ENCODE data around the gene CDCP1.

Gene CDCP1

GRCh38 chr3:45171283-45171682, 25.1 kb upstream of the CDCP1 start:
- H3K4me1 ChIP-seq (ENCODE audit: control insufficient read depth, insufficient read depth, low read length, unreplicated experiment), result peaks cover 13% of the 10 kb centered on the region
- H3K79me2 ChIP-seq (ENCODE audit: control insufficient read depth, insufficient read depth, low read length, unreplicated experiment), result no peaks in the 10 kb centered on the region
- H3K36me3 ChIP-seq (ENCODE audit: insufficient read depth, low read length), result no peaks in the 10 kb centered on the region
- no peak overlapping the region for H2AFZ ChIP-seq (ENCODE audit: low read length, unreplicated experiment)
- no peak overlapping the region for H3K4me3 ChIP-seq (ENCODE audit: low read depth, low read length)
- no peak overlapping the region for H3K27ac ChIP-seq (ENCODE audit: low read depth, low read length)
- H3K27me3 ChIP-seq (ENCODE audit: insufficient read depth, low read length), result no peaks in the 10 kb centered on the region

DNA sequence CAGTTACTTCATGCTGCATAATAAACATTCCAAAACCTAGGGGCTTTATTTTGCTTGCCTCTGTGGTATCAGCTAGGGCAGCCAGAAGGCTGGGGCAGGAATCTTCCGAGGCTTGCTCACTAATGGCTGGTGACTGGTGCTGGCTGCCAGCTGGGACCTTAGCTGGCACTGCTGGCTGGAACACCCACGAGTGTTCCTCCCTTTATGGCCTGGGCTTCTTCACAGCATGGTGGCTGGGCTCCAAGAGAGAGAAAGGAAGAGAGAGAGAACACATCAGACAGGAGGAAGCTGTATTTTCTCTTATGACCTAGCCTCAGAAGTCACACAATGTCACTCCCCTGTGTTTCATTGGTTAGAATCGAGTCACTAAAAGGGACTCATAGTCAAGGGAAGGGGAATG, 23.9 kb upstream of the CDCP1 start:
- H3K4me1 ChIP-seq (ENCODE audit: control insufficient read depth, insufficient read depth, low read length, unreplicated experiment), result peaks cover 13% of the 10 kb centered on the region
- H3K36me3 ChIP-seq (ENCODE audit: insufficient read depth, low read length), result no peaks in the 10 kb centered on the region
- no peak overlapping the region for H3K4me3 ChIP-seq (ENCODE audit: low read depth, low read length)
- H2AFZ ChIP-seq (ENCODE audit: low read length, unreplicated experiment), result peak overlapping the region; percentile 42
- H3K27ac ChIP-seq (ENCODE audit: low read depth, low read length), result no peak overlapping the region
- H3K79me2 ChIP-seq (ENCODE audit: control insufficient read depth, insufficient read depth, low read length, unreplicated experiment), result no peaks in the 10 kb centered on the region
- H3K27me3 ChIP-seq (ENCODE audit: insufficient read depth, low read length), result no peaks in the 10 kb centered on the region

DNA sequence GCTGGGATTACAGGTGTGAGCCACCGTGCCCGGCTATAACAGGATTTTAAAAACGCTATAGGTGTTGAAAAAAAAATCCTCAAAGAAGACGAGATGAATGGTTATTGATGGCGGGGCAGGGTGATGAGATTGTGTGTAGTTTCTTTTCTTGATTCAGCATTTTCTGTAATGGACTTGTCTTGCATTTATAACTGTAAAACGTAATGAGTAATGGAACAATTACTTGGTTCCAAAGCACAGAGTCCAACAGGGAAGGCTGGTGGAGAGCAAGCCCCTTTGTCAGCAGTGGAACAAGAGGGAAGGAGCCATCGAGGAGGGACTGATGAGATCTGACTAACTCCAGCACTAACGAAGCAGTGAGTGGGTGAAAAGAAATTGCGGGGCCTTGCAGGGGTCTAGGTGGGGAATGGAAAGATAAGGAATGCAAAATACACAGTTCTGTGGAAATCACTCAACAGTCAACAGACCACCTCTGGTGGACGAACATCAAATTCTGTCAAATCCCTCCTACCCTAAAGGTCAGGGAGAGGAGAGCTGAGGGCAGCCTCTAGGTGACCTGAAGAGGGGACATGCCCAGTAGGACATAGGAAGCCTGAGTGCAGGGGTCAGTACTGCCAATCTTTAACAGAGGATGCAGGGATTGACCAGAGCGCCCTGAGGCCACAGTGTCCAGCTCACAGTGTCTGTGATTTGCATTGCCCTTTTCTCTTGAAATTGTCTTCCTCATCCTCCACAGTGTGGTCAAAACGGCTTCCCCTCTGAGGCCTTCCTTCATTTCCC, 23.1 kb upstream of the CDCP1 start:
- Histone ChIP-seq H3K79me2 (ENCODE audit: control insufficient read depth, insufficient read depth, low read length, unreplicated experiment) (no peaks in the 10 kb centered on the region), H3K27ac (ENCODE audit: low read depth, low read length) (no peak overlapping the region), H3K36me3 (ENCODE audit: insufficient read depth, low read length) (no peaks in the 10 kb centered on the region), H3K4me3 (ENCODE audit: low read depth, low read length) (no peak overlapping the region), H2AFZ (ENCODE audit: low read length, unreplicated experiment) (no peak overlapping the region), H3K4me1 (ENCODE audit: control insufficient read depth, insufficient read depth, low read length, unreplicated experiment) (peaks cover 13% of the 10 kb centered on the region), H3K27me3 (ENCODE audit: insufficient read depth, low read length) (no peaks in the 10 kb centered on the region)

DNA sequence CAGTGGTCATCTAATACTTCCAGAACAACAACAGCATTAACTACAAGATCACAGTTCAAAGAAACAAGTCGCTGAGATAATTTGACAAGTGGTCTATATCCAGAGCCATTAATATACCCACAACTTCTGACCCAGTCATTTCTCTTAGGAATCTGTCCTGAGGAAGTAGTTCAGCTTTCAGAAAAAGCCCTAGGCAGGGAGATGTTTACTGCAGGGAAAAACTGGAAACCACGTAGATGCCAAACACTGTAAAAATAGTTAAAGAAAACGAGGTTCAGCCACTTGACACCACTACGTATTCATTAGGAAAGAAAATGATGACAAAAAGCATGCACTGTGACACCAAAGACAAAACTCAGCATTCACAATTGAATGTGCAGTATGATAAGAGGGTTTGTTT, 22.3 kb upstream of the CDCP1 start:
- peaks cover 13% of the 10 kb centered on the region for H3K4me1 ChIP-seq (ENCODE audit: control insufficient read depth, insufficient read depth, low read length, unreplicated experiment)
- H3K4me3 ChIP-seq (ENCODE audit: low read depth, low read length), result no peak overlapping the region
- no peak overlapping the region for H3K27ac ChIP-seq (ENCODE audit: low read depth, low read length)
- H3K27me3 ChIP-seq (ENCODE audit: insufficient read depth, low read length), result no peaks in the 10 kb centered on the region
- no peaks in the 10 kb centered on the region for H3K36me3 ChIP-seq (ENCODE audit: insufficient read depth, low read length)
- no peaks in the 10 kb centered on the region for H3K79me2 ChIP-seq (ENCODE audit: control insufficient read depth, insufficient read depth, low read length, unreplicated experiment)
- no peak overlapping the region for H2AFZ ChIP-seq (ENCODE audit: low read length, unreplicated experiment)

DNA sequence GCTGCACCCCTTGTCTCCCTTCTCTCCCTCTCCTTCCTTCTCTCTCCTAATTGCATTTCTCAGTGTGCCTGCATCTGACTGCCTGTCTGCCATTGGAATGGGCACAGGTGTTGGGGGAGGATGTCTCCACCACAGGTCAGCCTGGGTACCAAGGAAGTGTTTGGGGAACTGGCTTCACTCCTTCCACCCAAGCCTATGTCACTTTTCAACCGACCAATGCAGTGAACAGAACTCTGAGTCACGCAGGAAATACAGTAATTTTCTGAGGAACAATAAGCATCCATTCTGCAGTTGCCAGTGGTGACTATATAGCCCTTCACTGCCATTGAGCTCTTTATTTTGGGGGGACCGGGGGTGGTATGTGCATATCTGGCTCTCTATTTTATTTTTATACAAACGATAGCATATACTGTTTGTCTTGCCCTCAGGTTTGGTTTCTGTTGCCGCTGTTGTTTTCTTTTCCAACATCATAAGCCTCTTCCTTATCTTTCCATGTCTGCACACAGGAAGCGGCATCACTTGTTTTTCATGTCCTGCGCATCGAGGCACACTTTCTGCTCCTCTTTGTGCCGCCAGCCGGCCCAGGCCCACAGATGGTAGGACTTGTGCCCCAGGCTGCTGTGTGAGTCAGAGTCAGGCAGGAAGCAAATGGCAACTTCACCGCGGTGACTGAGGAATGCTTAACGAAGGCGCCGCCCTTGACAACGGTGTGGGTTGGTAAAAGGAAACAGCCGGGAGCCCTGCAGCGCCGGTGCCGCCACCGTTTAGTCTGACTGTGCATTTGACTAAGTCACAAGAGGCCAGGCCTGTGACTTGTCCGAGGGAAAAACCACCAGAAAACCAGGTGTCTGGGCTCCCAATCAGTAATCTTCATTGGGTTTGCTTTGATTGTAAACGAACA, 21.1 kb upstream of the CDCP1 start:
- no peak overlapping the region for H3K4me3 ChIP-seq (ENCODE audit: low read depth, low read length)
- no peaks in the 10 kb centered on the region for H3K36me3 ChIP-seq (ENCODE audit: insufficient read depth, low read length)
- H3K27ac ChIP-seq (ENCODE audit: low read depth, low read length), result no peak overlapping the region
- H3K4me1 ChIP-seq (ENCODE audit: control insufficient read depth, insufficient read depth, low read length, unreplicated experiment), result peaks cover 13% of the 10 kb centered on the region
- no peaks in the 10 kb centered on the region for H3K27me3 ChIP-seq (ENCODE audit: insufficient read depth, low read length)
- H3K79me2 ChIP-seq (ENCODE audit: control insufficient read depth, insufficient read depth, low read length, unreplicated experiment), result no peaks in the 10 kb centered on the region
- H2AFZ ChIP-seq (ENCODE audit: low read length, unreplicated experiment), result peak overlapping the region; percentile 25

- H3K4me3 ChIP-seq (ENCODE audit: low read depth, low read length), result no peak overlapping the region
- H3K79me2 ChIP-seq (ENCODE audit: control insufficient read depth, insufficient read depth, low read length, unreplicated experiment), result no peaks in the 10 kb centered on the region
- H2AFZ ChIP-seq (ENCODE audit: low read length, unreplicated experiment), result peak overlapping the region; percentile 25
- H3K27me3 ChIP-seq (ENCODE audit: insufficient read depth, low read length), result no peaks in the 10 kb centered on the region
- H3K4me1 ChIP-seq (ENCODE audit: control insufficient read depth, insufficient read depth, low read length, unreplicated experiment), result peaks cover 13% of the 10 kb centered on the region
- H3K36me3 ChIP-seq (ENCODE audit: insufficient read depth, low read length), result no peaks in the 10 kb centered on the region
- no peak overlapping the region for H3K27ac ChIP-seq (ENCODE audit: low read depth, low read length)
These were observed 20.2 kb upstream of the CDCP1 start for GRCh38 chr3:45166321-45166879.

- Histone ChIP-seq H3K4me1 (ENCODE audit: control insufficient read depth, insufficient read depth, low read length, unreplicated experiment) (peaks cover 13% of the 10 kb centered on the region), H3K27ac (ENCODE audit: low read depth, low read length) (no peak overlapping the region), H2AFZ (ENCODE audit: low read length, unreplicated experiment) (no peak overlapping the region)
These were observed 19.5 kb upstream of the CDCP1 start for GRCh38 chr3:45165497-45166283.

GRCh38 chr3:45164056-45164455, 17.9 kb upstream of the CDCP1 start:
- Histone ChIP-seq H3K27ac (ENCODE audit: low read depth, low read length) (no peak overlapping the region), H3K4me1 (ENCODE audit: control insufficient read depth, insufficient read depth, low read length, unreplicated experiment) (peaks cover 13% of the 10 kb centered on the region), H2AFZ (ENCODE audit: low read length, unreplicated experiment) (no peak overlapping the region), H3K27me3 (ENCODE audit: insufficient read depth, low read length) (no peaks in the 10 kb centered on the region), H3K36me3 (ENCODE audit: insufficient read depth, low read length) (no peaks in the 10 kb centered on the region), H3K4me3 (ENCODE audit: low read depth, low read length) (no peak overlapping the region), H3K79me2 (ENCODE audit: control insufficient read depth, insufficient read depth, low read length, unreplicated experiment) (no peaks in the 10 kb centered on the region)

More at GRCh38 chr3:45165497-45166283, 19.5 kb upstream of the CDCP1 start:
- H3K79me2 ChIP-seq (ENCODE audit: control insufficient read depth, insufficient read depth, low read length, unreplicated experiment), result no peaks in the 10 kb centered on the region
- no peaks in the 10 kb centered on the region for H3K27me3 ChIP-seq (ENCODE audit: insufficient read depth, low read length)
- H3K4me3 ChIP-seq (ENCODE audit: low read depth, low read length), result no peak overlapping the region
- H3K36me3 ChIP-seq (ENCODE audit: insufficient read depth, low read length), result no peaks in the 10 kb centered on the region

GRCh38 chr3:45163481-45163880, 17.3 kb upstream of the CDCP1 start:
- peaks cover 13% of the 10 kb centered on the region for H3K4me1 ChIP-seq (ENCODE audit: control insufficient read depth, insufficient read depth, low read length, unreplicated experiment)
- H3K4me3 ChIP-seq (ENCODE audit: low read depth, low read length), result no peak overlapping the region
- H3K79me2 ChIP-seq (ENCODE audit: control insufficient read depth, insufficient read depth, low read length, unreplicated experiment), result no peaks in the 10 kb centered on the region
- H2AFZ ChIP-seq (ENCODE audit: low read length, unreplicated experiment), result no peak overlapping the region
- no peaks in the 10 kb centered on the region for H3K36me3 ChIP-seq (ENCODE audit: insufficient read depth, low read length)
- no peaks in the 10 kb centered on the region for H3K27me3 ChIP-seq (ENCODE audit: insufficient read depth, low read length)
- H3K27ac ChIP-seq (ENCODE audit: low read depth, low read length), result no peak overlapping the region

GRCh38 chr3:45154641-45155147, 8.5 kb upstream of the CDCP1 start:
- peak overlapping the region; percentile 40 for H3K27ac ChIP-seq (ENCODE audit: low read depth, low read length)
- H3K36me3 ChIP-seq (ENCODE audit: insufficient read depth, low read length), result no peaks in the 10 kb centered on the region
- no peak overlapping the region for H2AFZ ChIP-seq (ENCODE audit: low read length, unreplicated experiment)
- H3K79me2 ChIP-seq (ENCODE audit: control insufficient read depth, insufficient read depth, low read length, unreplicated experiment), result no peaks in the 10 kb centered on the region
- no peaks in the 10 kb centered on the region for H3K27me3 ChIP-seq (ENCODE audit: insufficient read depth, low read length)
- peaks cover 14% of the 10 kb centered on the region for H3K4me1 ChIP-seq (ENCODE audit: control insufficient read depth, insufficient read depth, low read length, unreplicated experiment)
- H3K4me3 ChIP-seq (ENCODE audit: low read depth, low read length), result no peak overlapping the region

Measured in ACC112 (cell line).